ENCODE measurements around the gene SLC1A1.

SLC1A1 gene

GRCh38 chr9:4622016-4622415 is 131.7 kb downstream of the SLC1A1 start:
- DNase-seq, result no peak

GRCh38 chr9:4630836-4631235 is 140.6 kb downstream of the SLC1A1 start:
- DNase-seq, result no peak

Measured in NCI-H2081 (cell line).